Endometrium (tissue), 2 donors: ENCODE data around the gene BRSK2.

Experiments used
- FAIRE-seq: peaks from 2 replicates; lab custom pipeline; 2012; peaks lifted over from hg19 to GRCh38; lab: Jason Lieb, UNC
- donor health status: control.
- donor health status: control.

Gene BRSK2

DNA sequence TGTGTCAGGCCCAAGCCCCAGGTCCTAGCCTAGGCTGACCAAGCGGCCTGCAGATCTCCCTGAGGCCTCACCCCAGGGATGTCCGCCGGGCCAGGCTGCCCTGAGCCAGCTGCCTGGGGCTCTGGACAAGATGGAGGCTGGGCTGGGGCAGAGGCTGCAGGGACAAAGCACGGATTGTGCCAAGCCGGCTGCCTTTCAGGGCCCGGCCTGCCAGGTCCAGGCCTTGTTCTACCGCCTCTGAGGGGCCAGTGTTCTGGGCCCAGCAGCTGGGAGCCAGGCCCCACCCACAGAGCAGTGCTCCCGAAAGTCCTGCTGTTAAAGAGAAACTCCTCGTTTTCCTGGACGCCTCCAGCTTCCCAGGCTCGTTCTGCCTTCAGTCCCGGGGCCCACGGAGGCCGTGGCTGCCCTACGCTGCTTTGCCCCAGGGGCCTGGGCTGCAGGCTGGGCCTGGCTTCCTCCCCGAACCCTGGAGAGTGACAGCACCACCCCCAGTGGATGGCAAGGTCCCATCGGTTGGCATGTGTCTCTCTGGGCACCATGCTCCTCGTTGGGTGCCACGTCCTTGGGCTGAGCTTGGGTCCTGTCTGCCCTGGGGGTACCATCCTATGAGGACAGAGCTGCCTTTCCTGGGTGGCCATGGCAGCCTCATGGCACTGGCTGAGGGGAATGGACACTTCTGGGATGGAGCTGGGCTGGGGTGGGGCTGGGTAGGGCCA is 7.6 kb downstream of the BRSK2 start:
- no peak for FAIRE-seq

DNA sequence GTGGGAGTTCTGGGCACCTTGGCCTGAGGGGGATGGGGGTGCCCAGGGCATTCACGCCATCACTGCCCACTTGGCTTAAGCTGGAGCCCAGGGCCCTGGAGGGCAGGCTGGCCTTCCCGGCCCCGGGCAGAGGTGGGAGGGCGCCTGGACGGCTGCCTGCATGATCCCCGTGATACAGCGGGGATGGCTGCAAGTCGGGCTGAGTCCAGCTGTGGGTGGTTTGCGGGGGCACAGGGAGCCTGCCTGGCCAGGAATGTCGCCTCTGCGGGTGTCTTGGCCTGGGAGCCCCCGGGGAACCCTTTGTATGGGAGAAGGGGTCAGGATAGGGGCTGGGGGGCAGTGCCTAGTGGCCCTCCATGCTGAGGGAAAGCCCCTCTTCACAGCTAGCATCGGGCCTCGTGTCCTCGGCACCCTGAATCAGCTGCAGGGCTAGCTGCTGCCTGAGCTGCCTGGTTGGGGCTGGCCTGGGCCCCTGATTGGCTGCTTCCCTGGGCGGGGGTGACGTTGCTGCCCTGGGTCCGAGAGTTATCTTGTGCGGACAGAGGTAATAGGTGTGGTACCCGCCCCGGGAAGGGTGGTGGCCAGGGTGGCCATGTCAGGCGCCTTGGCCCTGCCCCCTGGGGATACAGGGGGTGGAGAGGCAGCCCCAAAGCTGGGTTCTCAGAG is 8.3 kb downstream of the BRSK2 start:
- FAIRE-seq = no peak

DNA sequence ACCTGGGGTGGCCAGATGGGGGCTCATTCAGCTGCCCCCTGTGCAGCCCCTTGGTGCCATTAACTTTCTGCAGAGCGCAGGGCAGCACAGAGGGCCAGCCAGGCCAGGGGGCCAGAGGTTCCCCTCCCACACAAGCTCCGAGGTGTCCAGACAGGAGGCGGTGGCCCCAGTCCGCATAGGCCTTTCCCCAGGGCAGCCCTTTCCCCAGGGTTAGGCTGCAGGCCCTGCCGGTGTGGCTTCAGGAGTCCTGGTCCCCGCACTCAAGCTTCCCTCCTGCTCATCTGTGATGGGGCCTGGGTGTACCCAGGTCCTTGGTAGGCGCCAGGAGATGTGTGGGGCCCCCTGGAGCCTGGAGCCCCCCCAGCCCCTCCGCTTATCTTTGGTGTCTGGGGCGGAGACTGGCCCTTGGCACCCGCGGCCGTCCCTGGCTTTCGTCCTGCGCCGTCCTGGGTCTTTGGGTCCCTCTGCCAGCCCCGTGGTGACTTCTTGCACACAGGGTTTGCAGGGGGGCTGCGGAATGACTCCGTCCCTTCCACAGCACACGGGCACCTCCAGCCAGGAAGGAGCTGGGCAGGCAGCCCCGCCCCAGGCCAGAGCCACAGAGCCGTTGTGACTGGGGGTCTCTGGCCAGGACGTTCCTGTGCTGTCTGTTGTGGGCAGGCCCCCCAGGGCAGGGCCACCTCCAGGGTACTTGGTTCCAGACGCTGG is 8.9 kb downstream of the BRSK2 start:
- FAIRE-seq = no peak

- FAIRE-seq = no peak
These were observed 9.9 kb downstream of the BRSK2 start for GRCh38 chr11:1399386-1400316.

- no peak for FAIRE-seq
These were observed 10.8 kb downstream of the BRSK2 start for GRCh38 chr11:1400317-1401170.

DNA sequence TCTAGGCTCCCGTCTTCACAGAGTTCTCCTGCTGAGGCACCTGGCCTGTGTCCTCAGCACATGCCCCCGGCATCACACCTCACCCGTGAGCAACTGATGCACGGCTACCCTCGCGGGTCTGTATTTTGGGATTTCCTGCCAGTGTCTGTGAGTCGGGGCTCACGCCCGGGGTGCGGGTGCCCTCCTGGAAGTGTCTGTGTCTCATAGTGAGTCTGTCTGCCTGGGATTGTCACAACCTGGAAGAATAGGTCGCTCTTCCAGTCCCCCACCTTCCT is 11.4 kb downstream of the BRSK2 start:
- no peak for FAIRE-seq

- no peak for FAIRE-seq
These were observed 12.0 kb downstream of the BRSK2 start for GRCh38 chr11:1401656-1402221.

DNA sequence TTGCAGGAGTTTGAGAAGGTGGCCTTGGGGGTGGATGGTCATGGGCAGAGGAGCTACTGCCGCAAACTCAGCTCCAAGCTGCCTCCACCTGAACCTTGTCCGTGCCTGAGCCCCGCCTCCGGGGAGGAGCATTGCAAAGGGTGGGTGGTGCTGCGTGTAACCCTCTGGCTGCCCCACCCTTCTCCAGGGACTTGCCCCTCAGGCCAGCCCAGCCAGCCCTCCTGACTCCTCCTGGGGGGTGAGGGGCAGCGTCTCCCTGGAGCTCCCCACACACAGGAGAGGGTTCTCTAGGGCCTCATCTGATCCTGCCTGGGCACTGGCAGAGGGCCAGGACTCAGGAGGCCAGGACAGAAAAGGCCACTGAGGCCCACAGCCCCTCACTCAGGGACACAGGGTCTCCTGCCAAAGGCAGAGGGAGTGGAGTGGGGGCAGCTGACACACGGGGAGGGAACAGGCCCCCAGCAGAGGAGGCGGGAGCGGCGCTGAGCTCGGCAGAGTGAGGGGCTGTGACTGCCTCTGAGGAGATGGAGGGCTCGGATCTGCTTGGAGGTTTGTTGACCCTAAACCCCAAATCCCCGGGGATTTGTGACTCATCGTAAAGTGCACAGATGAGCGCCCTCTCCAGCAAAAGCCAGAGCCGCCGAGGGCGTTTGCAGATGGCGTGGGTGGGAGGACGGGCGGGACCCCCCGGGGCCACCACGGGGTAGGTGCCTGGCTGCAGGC is 12.8 kb downstream of the BRSK2 start:
- no peak for FAIRE-seq

DNA sequence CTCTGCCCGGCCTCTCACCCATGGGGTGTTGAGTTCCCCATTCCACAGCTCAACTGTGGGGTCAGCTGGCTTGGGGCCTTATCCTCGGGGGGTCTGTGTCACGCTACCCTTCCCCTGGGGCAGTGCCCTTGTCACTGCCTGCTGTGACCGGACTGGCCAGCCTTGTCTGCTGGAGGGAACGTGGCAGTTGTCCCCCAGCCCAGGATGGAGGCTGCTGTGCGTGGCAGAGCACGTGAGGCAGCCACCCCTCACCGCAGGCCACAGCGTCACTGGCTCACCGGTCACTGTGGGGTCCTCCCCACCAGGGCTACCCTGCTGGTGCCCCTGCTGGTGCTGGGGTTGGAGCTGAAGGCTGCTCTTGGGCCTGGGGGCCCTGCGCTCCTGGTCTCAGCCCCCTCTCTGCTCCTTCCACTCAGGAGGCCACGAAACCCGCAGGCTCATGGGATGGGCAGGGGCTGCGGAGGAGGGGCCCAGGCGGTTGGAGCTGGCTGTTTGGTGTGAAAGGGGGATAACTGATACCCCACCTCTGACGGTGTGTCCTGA is 13.4 kb downstream of the BRSK2 start:
- FAIRE-seq = no peak

GRCh38 chr11:1403721-1404460 is 14.2 kb downstream of the BRSK2 start:
- no peak for FAIRE-seq

GRCh38 chr11:1404461-1405185 is 14.9 kb downstream of the BRSK2 start:
- FAIRE-seq = no peak

DNA sequence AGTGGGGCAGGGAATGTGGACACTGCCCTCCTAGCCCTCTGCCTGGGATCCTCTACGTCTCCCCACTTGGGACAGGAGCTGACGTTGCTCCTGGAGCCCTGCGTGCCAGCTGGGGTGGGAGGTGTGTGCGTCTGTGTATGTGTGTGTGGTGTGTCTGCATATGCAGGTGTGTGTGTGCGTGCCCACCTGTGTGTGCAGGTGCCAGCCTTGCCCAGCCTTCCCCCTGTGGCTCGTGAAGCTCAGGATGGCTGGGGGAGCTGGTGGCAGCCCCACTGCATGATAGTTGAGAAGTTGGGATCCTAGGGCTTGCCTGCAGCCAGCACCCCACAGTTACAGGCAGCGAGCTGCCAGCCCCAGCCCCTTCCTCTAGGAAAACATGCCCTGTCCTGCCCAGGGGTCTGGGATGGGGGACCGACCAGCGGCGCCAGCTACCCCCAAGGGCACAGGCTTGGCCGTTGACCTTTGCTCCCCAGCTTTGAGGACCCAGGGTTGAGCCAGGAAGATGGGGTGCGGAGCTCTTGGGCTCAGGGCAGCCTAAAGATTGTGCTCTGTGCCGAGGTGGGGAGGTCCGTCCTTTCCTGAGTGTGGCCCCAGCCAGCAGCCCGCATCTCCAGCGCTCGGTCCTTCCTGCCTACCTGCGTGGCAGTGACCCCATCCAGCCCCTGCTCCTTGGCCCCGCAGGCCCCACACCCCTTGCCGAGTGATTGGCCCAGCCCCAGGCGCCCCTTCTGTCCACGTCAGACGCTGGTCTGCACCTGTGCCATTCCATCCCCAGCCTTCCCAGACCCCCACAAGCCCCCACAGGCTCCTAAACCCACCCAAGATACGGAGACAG is 15.7 kb downstream of the BRSK2 start:
- no peak for FAIRE-seq

DNA sequence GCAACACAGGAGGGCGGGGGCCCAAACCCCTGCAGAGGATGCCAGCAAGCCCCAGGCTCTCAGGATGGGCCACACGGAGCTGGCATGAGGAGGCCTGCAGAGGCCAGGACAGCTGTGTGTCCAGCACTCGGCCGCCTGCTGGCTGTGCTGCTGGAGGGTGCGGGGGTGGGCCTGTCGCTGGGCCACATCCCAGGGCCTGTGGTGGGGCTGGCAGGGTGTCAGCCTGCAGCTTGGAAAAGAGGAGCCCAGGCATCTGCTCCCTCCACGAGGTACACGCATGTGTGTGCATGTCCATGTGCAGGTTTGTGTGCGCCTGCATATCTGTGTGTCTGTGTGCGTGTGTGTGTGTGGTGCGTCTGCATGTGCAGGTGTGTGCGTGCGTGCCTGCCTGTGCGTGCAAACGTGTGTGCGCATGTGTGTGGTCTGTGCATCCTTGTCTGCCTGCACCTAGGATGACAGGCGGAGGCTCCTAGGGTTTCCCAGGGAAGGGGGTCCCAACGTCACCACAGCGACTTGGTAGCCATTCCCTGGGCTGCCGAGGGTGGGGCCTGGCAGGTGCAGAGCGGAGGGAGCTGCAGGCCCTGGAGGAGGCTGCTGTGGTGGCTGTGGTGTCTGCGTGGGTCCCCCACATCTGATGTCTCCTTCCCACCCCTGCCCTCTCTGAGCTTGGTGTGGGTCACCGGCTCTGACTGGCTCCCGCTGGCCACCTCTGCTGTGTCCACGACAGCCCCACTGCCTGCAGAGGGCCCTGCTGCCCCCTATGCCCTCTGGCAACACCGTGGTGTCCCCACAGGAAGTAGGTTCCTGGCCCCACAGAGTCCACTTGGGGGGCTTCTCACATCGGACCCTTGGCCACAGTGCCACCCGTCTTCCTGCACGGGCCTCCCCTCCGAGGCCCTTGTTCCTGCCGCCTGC is 17.1 kb downstream of the BRSK2 start:
- no peak for FAIRE-seq

DNA sequence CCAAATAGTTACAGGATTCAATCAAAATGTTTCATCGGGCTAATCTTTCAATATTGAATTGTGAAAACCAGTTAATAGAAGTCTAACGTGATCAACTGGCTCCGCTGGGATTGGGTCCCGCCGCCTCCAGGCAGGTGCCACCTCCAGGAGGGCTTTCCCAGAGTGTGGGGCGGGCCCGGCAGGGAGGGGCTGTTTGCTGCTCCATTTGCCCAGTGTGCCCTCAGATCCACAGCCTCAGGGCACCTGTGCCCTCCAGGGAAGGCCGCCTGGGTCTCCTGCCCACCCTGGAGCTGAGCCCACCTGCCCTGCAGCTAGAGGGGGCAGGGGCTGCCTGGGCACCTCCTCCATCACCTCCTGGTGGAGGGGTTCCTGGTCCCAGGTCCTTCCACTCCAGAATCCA is 17.9 kb downstream of the BRSK2 start:
- FAIRE-seq = no peak

DNA sequence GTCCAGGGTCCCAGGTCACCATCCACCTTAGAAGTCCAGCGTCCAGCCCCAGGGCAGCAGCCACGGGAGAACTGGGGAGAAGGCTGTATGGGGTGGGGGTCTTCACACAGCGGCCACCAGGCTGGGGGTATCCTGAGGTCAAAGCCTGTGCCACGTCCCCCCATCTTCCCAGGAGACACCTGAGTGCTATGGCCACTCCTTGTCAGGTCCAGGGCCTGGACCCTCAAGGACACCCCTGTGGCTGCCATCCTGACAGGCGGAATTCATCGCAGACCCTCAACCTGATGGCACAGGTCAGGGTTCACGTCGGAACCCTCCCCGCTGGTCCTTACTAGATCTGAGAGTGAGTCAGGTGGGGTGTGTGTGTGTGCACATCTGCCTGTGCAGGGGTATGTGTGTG is 18.6 kb downstream of the BRSK2 start:
- FAIRE-seq = no peak

DNA sequence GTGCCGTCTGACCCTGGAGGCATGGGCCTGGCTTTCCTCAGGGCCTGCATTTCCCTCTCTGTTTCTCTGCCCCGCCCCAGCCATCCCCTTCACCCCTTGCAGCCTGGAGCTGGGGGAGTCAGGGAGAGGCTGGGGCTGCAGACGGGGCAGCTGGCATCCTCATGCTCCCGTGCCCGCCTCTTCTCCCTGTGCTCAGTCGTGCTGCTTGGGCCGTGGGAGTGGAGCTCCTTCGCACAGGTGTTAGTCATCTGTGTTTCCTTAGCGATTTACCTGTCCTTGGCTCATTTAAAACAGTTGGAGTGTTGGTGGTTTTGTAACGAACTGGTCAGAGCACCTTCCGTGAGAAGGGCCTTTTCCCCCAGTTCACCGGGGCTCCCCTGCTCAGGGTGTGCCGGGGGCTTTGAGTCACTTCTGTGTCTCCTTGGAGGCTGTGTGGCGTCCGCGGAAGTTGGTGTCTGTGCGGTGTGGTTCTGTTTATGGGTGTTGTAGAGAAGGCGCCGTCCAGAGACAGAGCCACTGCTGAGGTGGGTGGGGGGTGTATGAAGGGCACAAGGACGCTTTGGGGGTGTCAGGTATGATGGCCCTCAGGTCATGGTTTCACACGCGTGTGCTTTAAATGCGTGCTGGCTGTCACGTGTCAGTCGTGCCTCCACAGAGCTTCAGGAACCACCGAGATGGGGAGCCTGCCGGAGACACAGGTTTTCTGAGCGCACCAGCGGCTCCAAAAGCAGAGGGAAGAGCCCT is 19.5 kb downstream of the BRSK2 start:
- FAIRE-seq = no peak
